ENCODE measurements around the gene PARD6G.
"Not testable (repeated sequence)": the region's sequence is repeated elsewhere in the genome, so short reads cannot be mapped to it uniquely, and the experiment has no call there.

Gene PARD6G

GRCh38 chr18:80169607-80170006 is 77.7 kb downstream of the PARD6G start:
- no peak for DNase-seq

GRCh38 chr18:80168982-80169381 is 78.3 kb downstream of the PARD6G start:
- no peak for DNase-seq

GRCh38 chr18:80168346-80168745 is 79.0 kb downstream of the PARD6G start:
- no peak for DNase-seq

GRCh38 chr18:80167931-80168330 is 79.4 kb downstream of the PARD6G start:
- no peak for DNase-seq

- DNase-seq = no peak
Measured at GRCh38 chr18:80167331-80167730, 80.0 kb downstream of the PARD6G start.

GRCh38 chr18:80166725-80167124 is 80.6 kb downstream of the PARD6G start:
- DNase-seq = no peak

GRCh38 chr18:80166240-80166639 is 81.1 kb downstream of the PARD6G start:
- DNase-seq = no peak

GRCh38 chr18:80164727-80165355 is 82.5 kb downstream of the PARD6G start:
- not testable (repeated sequence) for DNase-seq

GRCh38 chr18:80163183-80163582 is 84.1 kb downstream of the PARD6G start:
- DNase-seq = no peak

GRCh38 chr18:80161781-80162417 is 85.4 kb downstream of the PARD6G start:
- DNase-seq = no peak

- DNase-seq = no peak
Measured at GRCh38 chr18:80159713-80160636, 87.3 kb downstream of the PARD6G start.

GRCh38 chr18:80158365-80158764 is 88.9 kb downstream of the PARD6G start:
- DNase-seq = no peak

- no peak for DNase-seq
Measured at GRCh38 chr18:80157708-80158343, 89.5 kb downstream of the PARD6G start.

GRCh38 chr18:80154293-80154692 is 93.0 kb downstream of the PARD6G start:
- DNase-seq = no peak

- no peak for DNase-seq
Measured at GRCh38 chr18:80149667-80150066, 97.6 kb downstream of the PARD6G start.

GRCh38 chr18:80148326-80149199 is 98.8 kb downstream of the PARD6G start:
- DNase-seq = no peak

GRCh38 chr18:80147418-80148325 is 99.6 kb downstream of the PARD6G start:
- no peak for DNase-seq

GRCh38 chr18:80147037-80147417 is 100.3 kb downstream of the PARD6G start:
- DNase-seq = no peak

GRCh38 chr18:80145196-80145804 is 102.0 kb downstream of the PARD6G start:
- no peak for DNase-seq

GRCh38 chr18:80143881-80144280 is 103.4 kb downstream of the PARD6G start:
- no peak for DNase-seq

All from GOT3 (cell line).